ENCODE data around the gene CAND1. TPM values are rescaled to one million over a fixed set of nuclear protein-coding genes. Genes with fewer than 3 reads are reported as not detected.

CAND1 gene
- total RNA-seq, 2 experiments from 2014 or later = 158 to 224 TPM

- H3K36me3 Mint-ChIP-seq (ENCODE audit: low read depth) = peaks cover 45% of the 10 kb centered on the region
- intact Hi-C loops (cut with DNase I, micrococcal nuclease) = no loop called here
- H3K4me3 Mint-ChIP-seq = no peak overlapping the region
- no peaks in the 10 kb centered on the region for H3K9me3 Mint-ChIP-seq (ENCODE audit: low read depth)
- no peaks in the 10 kb centered on the region for H3K27me3 Mint-ChIP-seq
- H3K4me1 Mint-ChIP-seq = peaks cover 13% of the 10 kb centered on the region
- no peak overlapping the region for H3K27ac Mint-ChIP-seq
- POLR2A ChIA-PET = interaction anchor here (0.6 kb wide), 1 partner anchor 48 kb away, joined by 5 read pairs; no protein-coding TSS in a partner anchor
- CTCF ChIA-PET = interaction anchor here (0.5 to 0.8 kb wide), 2 partner anchors 50 to 795 kb away, joined by 3 to 7 read pairs; partner anchors contain the start of gene CAND1
- ATAC-seq = no peak
- DNase-seq = no peak
Measured at GRCh38 chr12:67318786-67319185, 49.6 kb downstream of the CAND1 start.

GRCh38 chr12:67319936-67320335 is 50.8 kb downstream of the CAND1 start:
- Mint-ChIP-seq H3K36me3 (ENCODE audit: low read depth) (peaks cover 38% of the 10 kb centered on the region), H3K27me3 (no peaks in the 10 kb centered on the region), H3K4me1 (peaks cover 13% of the 10 kb centered on the region), H3K9me3 (ENCODE audit: low read depth) (no peaks in the 10 kb centered on the region), H3K27ac (no peak overlapping the region), H3K4me3 (no peak overlapping the region)
- CTCF ChIA-PET = no interaction called here
- ATAC-seq = no peak
- DNase-seq = no peak
- POLR2A ChIA-PET = interaction anchor here (0.6 kb wide), 1 partner anchor 9 kb away, joined by 3 read pairs; no protein-coding TSS in a partner anchor
- intact Hi-C loops (cut with DNase I, micrococcal nuclease) = no loop called here

- peaks cover 35% of the 10 kb centered on the region for H3K36me3 Mint-ChIP-seq (ENCODE audit: low read depth)
- H3K4me3 Mint-ChIP-seq = no peak overlapping the region
- intact Hi-C loops (cut with DNase I, micrococcal nuclease) = no loop called here
- H3K9me3 Mint-ChIP-seq (ENCODE audit: low read depth) = no peaks in the 10 kb centered on the region
- ATAC-seq (peak; percentile 40), DNase-seq (no peak)
- ChIA-PET POLR2A (no interaction called here), CTCF (no interaction called here)
- H3K27ac Mint-ChIP-seq = no peak overlapping the region
- H3K27me3 Mint-ChIP-seq = no peaks in the 10 kb centered on the region
- H3K4me1 Mint-ChIP-seq = peaks cover 13% of the 10 kb centered on the region
Measured at GRCh38 chr12:67320614-67321295, 51.6 kb downstream of the CAND1 start.

DNA sequence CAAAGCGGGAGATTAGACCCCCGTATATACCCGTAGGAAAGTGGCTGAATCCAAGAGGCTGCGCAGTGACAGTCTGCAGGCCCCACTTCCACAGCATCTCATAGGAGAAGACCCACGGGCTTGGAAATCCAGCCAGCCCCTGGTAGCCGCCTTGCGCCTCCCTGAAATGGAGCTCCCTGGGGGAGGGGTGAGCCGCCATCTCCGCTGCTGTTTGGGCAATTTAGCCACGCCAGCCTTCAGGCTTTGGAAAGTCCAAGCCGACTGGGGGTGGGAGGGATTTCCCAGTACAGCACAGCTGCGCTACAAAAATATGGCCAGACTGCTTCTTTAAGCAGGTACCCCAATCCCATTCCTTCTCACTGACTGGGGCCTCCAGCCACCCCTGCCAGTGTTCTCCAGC is 53.4 kb downstream of the CAND1 start:
- DNase-seq (no peak), ATAC-seq (peak; percentile 10)
- Mint-ChIP-seq H3K9me3 (ENCODE audit: low read depth) (no peaks in the 10 kb centered on the region), H3K27ac (no peak overlapping the region), H3K4me3 (no peak overlapping the region), H3K27me3 (no peaks in the 10 kb centered on the region), H3K4me1 (peaks cover 13% of the 10 kb centered on the region), H3K36me3 (ENCODE audit: low read depth) (peaks cover 27% of the 10 kb centered on the region)
- ChIA-PET POLR2A (no interaction called here), CTCF (interaction anchor here (0.6 to 1.0 kb wide), 4 partner anchors 8 to 1194 kb away, joined by 3 read pairs; no protein-coding TSS in a partner anchor)
- intact Hi-C loops (cut with DNase I, micrococcal nuclease) = no loop called here

DNA sequence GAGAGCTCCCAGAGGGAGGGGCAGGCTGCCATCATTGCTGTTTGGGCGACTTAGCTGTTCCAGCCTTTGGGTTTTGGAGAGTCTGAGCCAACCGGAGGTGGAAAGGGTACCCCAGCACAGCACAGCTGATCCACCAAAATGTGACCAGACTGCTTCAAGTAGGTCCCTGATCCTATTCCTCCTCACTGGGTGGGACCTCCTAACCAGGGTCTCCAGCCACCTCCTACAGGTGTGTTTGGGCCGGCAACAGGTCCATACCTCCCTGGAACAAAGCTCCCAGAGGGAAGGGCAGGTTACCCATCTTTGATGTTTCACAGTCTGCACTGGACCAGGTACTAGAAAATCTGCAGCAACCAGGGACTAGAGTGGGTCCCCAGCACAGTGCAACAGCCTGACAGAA is 53.8 kb downstream of the CAND1 start:
- ChIA-PET CTCF (interaction anchor here (0.6 kb wide), 2 partner anchors 49 to 1194 kb away, joined by 3 read pairs; no protein-coding TSS in a partner anchor), POLR2A (no interaction called here)
- intact Hi-C loops (cut with DNase I, micrococcal nuclease) = no loop called here
- Mint-ChIP-seq H3K4me3 (no peak overlapping the region), H3K9me3 (ENCODE audit: low read depth) (no peaks in the 10 kb centered on the region), H3K36me3 (ENCODE audit: low read depth) (peaks cover 23% of the 10 kb centered on the region), H3K4me1 (peaks cover 13% of the 10 kb centered on the region), H3K27me3 (no peaks in the 10 kb centered on the region), H3K27ac (no peak overlapping the region)
- no peak for ATAC-seq
- no peak for DNase-seq

DNA sequence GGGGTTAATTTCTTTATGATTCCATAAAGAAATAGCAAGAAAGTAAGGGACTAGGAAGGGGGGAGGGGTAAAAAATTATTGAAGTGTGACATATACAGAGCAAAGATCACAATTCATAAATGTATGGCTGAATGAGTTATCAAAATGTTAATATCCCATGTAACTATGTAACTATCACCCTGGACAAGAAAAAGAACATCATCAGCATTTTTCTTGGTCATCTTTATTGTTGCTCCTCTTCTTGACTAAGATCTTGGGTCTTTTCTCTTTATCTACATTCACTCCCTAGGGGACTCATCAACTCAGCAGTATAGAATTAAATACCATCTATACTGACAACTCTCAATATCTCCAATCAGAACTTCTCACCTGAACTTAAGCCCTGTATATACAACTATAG is 57.5 kb downstream of the CAND1 start:
- intact Hi-C loops (cut with DNase I, micrococcal nuclease) = no loop called here
- POLR2A ChIA-PET = no interaction called here
- CTCF ChIA-PET = interaction anchor here (1.4 kb wide), 1 partner anchor 9 kb away, joined by 3 read pairs; no protein-coding TSS in a partner anchor
- Mint-ChIP-seq H3K9me3 (ENCODE audit: low read depth) (no peaks in the 10 kb centered on the region), H3K4me3 (no peak overlapping the region), H3K4me1 (peaks cover 4% of the 10 kb centered on the region), H3K27ac (no peak overlapping the region), H3K36me3 (ENCODE audit: low read depth) (peaks cover 6% of the 10 kb centered on the region), H3K27me3 (no peaks in the 10 kb centered on the region)
- DNase-seq = no peak
- no peak for ATAC-seq

GRCh38 chr12:67327466-67327865 is 58.3 kb downstream of the CAND1 start:
- ChIA-PET CTCF (interaction anchor here (1.4 kb wide), 1 partner anchor 8 kb away, joined by 3 read pairs; no protein-coding TSS in a partner anchor), POLR2A (no interaction called here)
- H3K36me3 Mint-ChIP-seq (ENCODE audit: low read depth) = no peaks in the 10 kb centered on the region
- peaks cover 4% of the 10 kb centered on the region for H3K4me1 Mint-ChIP-seq
- intact Hi-C loops (cut with DNase I, micrococcal nuclease) = no loop called here
- no peak for ATAC-seq
- DNase-seq = no peak
- no peaks in the 10 kb centered on the region for H3K9me3 Mint-ChIP-seq (ENCODE audit: low read depth)
- H3K27ac Mint-ChIP-seq = no peak overlapping the region
- no peak overlapping the region for H3K4me3 Mint-ChIP-seq
- no peaks in the 10 kb centered on the region for H3K27me3 Mint-ChIP-seq

GRCh38 chr12:67331123-67331522 is 62.0 kb downstream of the CAND1 start:
- POLR2A ChIA-PET = interaction anchor here (0.7 kb wide), 1 partner anchor 63 kb away, joined by 5 read pairs; no protein-coding TSS in a partner anchor
- no peak overlapping the region for H3K4me3 Mint-ChIP-seq
- peaks cover 2% of the 10 kb centered on the region for H3K36me3 Mint-ChIP-seq (ENCODE audit: low read depth)
- ATAC-seq (no peak), DNase-seq (no peak)
- intact Hi-C loops (cut with DNase I, micrococcal nuclease) = no loop called here
- peaks cover 4% of the 10 kb centered on the region for H3K4me1 Mint-ChIP-seq
- CTCF ChIA-PET = interaction anchor here (0.8 to 1.5 kb wide), 2 partner anchors 16 to 27 kb away, joined by 3 read pairs; no protein-coding TSS in a partner anchor
- no peaks in the 10 kb centered on the region for H3K27me3 Mint-ChIP-seq
- peaks cover 4% of the 10 kb centered on the region for H3K9me3 Mint-ChIP-seq (ENCODE audit: low read depth)
- H3K27ac Mint-ChIP-seq = no peak overlapping the region

DNA sequence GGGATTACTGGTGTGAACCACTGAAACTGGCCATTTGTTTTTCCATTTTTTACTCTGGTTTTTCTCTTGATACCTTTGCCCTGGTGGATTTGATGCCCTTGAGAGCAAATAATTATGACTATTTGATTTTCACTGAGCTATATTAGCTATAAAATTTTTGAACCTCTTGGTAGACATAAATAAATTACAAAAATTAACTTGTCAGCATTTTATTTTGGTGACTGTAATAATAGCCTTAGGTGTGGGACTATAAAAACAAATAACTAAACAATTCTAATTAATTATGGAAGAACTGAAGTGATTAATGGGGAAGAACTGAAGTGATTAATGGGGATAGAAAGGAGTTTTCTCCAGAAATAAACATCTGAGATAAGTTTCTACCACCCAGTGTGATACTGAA is 62.7 kb downstream of the CAND1 start:
- no peak overlapping the region for H3K27ac Mint-ChIP-seq
- peaks cover 4% of the 10 kb centered on the region for H3K9me3 Mint-ChIP-seq (ENCODE audit: low read depth)
- CTCF ChIA-PET = interaction anchor here (0.8 to 1.5 kb wide), 2 partner anchors 16 to 27 kb away, joined by 3 read pairs; no protein-coding TSS in a partner anchor
- no peaks in the 10 kb centered on the region for H3K27me3 Mint-ChIP-seq
- POLR2A ChIA-PET = no interaction called here
- ATAC-seq = no peak
- peaks cover 2% of the 10 kb centered on the region for H3K36me3 Mint-ChIP-seq (ENCODE audit: low read depth)
- no peak for DNase-seq
- no peak overlapping the region for H3K4me3 Mint-ChIP-seq
- intact Hi-C loops (cut with DNase I, micrococcal nuclease) = no loop called here
- peaks cover 4% of the 10 kb centered on the region for H3K4me1 Mint-ChIP-seq

GRCh38 chr12:67333649-67334048 is 64.5 kb downstream of the CAND1 start:
- H3K9me3 Mint-ChIP-seq (ENCODE audit: low read depth) = peaks cover 15% of the 10 kb centered on the region
- ChIA-PET CTCF (no interaction called here), POLR2A (no interaction called here)
- H3K4me1 Mint-ChIP-seq = peaks cover 4% of the 10 kb centered on the region
- no peak overlapping the region for H3K4me3 Mint-ChIP-seq
- H3K27ac Mint-ChIP-seq = no peak overlapping the region
- intact Hi-C loops (cut with DNase I, micrococcal nuclease) = no loop called here
- ATAC-seq (no peak), DNase-seq (no peak)
- H3K27me3 Mint-ChIP-seq = no peaks in the 10 kb centered on the region
- H3K36me3 Mint-ChIP-seq (ENCODE audit: low read depth) = peaks cover 10% of the 10 kb centered on the region

DNA sequence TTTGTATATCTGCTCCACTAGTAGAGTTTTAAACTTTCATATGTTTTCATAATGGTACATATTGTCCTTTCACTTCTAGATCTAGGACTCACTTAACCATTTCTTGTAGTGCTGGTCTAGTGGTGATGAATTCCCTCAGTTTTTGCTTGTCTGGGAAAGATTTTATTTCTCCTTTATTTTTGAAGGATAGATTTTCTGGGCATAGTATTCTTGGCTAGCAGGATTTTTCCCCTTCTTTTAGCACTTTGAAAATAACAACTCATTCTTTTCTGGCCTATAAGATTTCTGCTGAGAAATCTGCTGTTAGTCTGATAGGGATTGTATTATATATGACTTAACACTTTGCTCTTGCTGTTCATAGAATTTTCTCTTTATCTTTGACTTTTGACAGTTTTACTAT is 69.3 kb downstream of the CAND1 start:
- Mint-ChIP-seq H3K27ac (no peak overlapping the region), H3K4me3 (no peak overlapping the region), H3K9me3 (ENCODE audit: low read depth) (peaks cover 28% of the 10 kb centered on the region), H3K4me1 (no peaks in the 10 kb centered on the region), H3K36me3 (ENCODE audit: low read depth) (peaks cover 25% of the 10 kb centered on the region), H3K27me3 (no peaks in the 10 kb centered on the region)
- ChIA-PET POLR2A (no interaction called here), CTCF (no interaction called here)
- ATAC-seq (no peak), DNase-seq (no peak)
- intact Hi-C loops (cut with DNase I, micrococcal nuclease) = no loop called here

GRCh38 chr12:67339530-67339929 is 70.4 kb downstream of the CAND1 start:
- CTCF ChIA-PET = no interaction called here
- H3K9me3 Mint-ChIP-seq (ENCODE audit: low read depth) = peaks cover 25% of the 10 kb centered on the region
- H3K36me3 Mint-ChIP-seq (ENCODE audit: low read depth) = peaks cover 25% of the 10 kb centered on the region
- POLR2A ChIA-PET = no interaction called here
- H3K4me1 Mint-ChIP-seq = no peaks in the 10 kb centered on the region
- ATAC-seq (no peak), DNase-seq (no peak)
- H3K27me3 Mint-ChIP-seq = no peaks in the 10 kb centered on the region
- intact Hi-C loops (cut with DNase I, micrococcal nuclease) = no loop called here
- H3K4me3 Mint-ChIP-seq = no peak overlapping the region
- no peak overlapping the region for H3K27ac Mint-ChIP-seq
